Kidney tubule cell (primary cell): ENCODE data around the gene SMPDL3A.
"Not testable (repeated sequence)": the region's sequence is repeated elsewhere in the genome, so short reads cannot be mapped to it uniquely, and the experiment has no call there.

Experiments
- DNase-seq: peaks from one replicate; pipeline ENCODE4 v3.0.0-alpha.2; 2018; ENCODE audit warnings: low spot score

SMPDL3A gene, protein sequence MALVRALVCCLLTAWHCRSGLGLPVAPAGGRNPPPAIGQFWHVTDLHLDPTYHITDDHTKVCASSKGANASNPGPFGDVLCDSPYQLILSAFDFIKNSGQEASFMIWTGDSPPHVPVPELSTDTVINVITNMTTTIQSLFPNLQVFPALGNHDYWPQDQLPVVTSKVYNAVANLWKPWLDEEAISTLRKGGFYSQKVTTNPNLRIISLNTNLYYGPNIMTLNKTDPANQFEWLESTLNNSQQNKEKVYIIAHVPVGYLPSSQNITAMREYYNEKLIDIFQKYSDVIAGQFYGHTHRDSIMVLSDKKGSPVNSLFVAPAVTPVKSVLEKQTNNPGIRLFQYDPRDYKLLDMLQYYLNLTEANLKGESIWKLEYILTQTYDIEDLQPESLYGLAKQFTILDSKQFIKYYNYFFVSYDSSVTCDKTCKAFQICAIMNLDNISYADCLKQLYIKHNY

DNA sequence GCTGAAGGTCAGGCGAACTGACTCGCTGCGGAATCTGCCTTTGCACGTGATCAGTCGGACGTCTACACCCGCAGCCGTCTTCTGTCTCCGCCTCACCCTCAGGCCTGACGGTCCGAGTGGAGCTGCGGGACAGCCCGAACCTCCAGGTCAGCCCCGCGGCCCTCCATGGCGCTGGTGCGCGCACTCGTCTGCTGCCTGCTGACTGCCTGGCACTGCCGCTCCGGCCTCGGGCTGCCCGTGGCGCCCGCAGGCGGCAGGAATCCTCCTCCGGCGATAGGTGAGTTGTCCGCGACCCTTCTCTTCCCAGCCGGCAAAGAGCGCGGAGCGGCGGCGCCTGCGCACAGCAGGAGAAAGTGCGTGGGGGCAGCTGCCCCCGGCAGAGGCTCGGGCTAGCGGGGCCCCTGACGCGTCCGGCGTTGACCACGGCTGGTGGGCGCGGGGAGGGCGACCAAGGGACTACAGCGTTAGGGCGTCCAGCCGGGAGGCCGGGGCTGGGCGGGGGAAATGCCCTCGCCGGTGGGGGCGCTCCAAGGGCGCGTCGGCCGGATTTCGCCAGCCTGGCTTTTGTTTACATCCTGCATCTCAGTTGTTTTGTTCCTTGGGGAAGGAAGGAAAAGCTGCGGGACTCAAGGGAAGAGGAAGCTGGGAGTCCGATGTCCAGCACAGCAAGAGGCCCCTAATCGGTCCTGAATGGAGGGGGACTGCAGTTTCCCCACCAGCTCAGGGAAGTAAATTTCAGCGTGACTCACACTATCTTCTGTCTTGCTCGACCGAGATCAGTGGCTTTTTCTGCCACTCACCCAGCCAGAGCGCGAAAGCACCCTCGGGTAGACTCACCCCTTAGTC lies at the start of gene SMPDL3A:
Gene SMPDL3A, plus strand, starts transcription at position 77 of the 846 bp plus-strand sequence. Its CDS starts 89 bp downstream, at position 166.
- peak; percentile 85 for DNase-seq

DNA sequence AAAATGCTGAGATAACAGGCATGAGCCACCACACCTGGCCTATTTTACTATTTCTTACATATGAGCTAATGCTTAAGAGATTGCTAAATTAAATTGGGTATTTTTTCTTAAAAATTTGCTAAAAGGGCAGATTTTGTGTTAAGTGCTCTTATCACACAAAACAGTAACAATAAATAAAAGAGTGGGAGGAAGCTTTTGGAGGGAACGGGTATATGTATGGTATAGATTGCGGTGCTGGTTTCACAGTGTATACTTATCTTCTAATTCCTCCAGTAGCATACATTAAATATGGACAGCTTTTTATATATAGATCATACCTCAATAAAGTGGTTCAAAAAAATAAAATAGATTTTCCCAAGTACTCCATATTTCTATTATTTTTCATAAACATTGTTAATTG lies 49.0 kb upstream of the SMPDL3A start:
- no peak for DNase-seq

DNA sequence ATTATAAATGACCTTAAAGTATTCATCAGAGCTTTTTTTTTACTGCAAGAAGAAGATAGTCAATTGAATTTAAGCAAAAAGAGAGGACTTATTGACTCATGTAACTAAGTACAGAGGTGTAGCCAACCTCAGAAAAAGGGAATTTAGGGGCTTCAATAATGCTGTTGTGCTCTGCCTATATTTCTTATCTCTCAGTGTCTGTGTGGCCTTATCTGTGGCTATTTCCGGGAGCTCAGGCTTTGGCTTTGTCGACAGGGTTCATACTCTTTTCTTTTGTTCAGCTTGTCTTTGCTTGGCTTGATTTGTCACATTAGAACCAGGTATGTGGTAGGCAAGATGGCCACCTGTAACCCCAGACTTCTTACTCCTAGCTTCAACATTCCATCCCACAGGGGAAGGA lies 48.1 kb upstream of the SMPDL3A start:
- DNase-seq, result no peak

DNA sequence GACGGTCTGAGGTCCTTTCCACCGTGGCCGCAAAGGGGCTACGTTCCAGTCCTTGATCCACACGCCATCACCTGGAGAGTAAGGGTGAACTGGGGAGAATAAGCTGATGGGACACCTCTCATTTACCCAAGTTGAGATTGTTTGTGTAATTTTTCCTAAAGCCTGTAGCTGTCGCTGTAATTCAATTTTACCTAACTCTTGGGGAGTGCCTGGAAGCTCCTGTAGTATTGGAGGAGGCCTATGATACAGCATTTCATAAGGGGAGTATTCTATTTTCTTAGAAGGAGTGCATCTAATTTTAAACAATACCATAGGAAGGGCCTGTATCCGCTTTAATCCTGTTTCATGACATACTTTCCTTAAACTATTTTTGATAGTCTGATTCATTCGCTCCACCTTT lies 44.8 kb upstream of the SMPDL3A start:
- DNase-seq, result peak; percentile 9

DNA sequence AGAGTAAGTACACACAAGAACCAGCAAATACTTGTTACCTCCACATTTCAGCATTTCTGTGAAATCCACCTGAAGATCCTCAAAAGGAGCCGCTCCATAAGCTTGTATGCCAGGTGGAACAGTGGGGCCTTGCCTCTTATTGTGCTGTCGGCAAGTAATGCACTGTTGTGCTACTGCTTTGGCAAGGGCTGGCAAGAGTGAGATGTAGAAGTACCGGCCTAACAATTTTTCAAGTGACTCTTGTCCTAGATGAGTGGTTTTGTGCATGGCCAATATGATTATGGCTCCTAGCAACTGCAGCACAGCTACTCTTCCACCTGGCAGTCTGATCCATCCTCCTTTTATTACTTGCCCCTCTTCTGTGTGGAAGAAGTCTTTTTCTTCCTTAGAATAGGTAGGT lies 44.2 kb upstream of the SMPDL3A start:
- not testable (repeated sequence) for DNase-seq

DNA sequence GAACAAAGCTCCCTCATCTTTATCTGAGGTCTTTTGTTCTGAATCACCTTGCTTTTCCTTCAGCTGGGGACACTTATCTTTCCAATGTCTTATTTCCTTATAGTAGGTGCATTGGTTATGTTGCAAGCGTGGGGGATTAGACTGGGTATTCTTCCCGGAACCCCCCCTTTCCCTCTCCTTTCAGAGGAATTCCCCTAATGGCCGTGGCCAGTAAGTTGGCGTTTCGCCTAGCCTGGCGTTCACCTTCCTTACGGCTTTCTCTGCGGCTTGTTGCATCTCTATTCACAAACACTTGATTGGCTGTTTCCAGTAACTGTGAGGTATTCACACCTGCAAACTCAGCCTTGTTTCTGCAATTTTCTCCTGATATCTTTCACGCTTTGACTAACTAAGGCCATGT lies 42.4 kb upstream of the SMPDL3A start:
- peak; percentile 17 for DNase-seq

DNA sequence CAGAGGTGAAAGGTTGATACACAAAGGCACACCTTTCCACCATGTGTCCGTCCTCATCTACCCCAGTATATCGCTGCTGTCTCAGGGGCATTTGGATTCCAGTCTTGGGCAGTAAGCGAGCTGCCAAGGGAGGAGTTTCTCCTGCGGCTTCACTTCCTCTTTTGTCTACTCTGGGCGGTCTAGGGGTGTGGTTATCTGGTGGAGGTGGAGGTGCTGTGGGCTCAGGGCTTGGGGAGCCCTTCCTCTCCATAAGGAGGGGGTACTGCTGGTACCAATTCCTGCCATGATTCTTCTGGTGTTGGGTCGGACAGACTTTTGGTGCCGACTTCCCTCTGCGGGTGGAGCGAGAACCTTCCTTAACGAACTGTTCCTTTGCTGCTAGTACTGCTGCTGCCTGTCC lies 41.5 kb upstream of the SMPDL3A start:
- DNase-seq, result no peak

DNA sequence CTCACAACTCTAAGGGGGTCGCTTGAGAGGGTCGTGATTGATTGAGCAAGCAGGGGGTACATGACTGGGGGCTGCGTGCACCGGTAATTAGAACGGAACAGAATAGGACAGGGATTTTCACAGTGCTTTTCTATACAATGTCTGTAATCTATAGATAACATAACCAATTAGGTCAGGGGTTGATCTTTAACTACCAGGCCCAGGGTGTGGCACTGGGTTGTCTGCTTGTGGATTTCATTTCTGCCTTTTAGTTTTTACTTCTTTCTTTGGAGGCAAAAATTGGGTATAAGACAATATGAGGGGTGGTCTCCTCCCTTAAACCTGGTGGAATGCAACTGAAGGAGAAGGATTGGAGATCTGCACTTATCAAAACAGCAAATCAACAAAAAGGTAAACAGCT lies 40.1 kb upstream of the SMPDL3A start:
- DNase-seq, result not testable (repeated sequence)

DNA sequence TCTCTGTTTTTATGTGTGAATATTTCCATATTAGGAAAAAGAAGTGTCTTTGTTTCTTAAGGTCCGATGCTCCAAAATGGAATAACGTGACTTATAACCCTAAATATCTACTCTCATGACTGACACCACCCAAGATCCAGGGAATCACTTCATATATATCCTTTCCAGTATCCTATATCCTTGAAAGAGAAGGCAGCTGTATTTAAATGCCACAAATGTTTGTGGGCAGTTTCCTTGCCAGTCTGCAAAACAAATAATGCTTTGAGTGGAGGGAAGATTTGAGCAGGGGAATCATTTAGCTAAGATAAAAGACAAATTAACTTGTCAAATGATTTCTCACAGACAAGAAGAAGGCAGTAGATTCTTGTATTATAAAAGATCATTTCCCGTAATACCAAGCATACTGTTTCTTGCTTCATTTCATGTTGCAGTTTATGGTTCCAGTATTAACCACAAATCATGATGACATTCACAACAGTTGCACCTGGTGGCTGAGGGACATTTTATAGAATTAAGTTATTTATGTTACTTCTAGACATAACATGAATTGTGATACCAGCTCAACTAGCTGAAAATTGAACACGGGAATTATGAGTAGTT lies 39.5 kb upstream of the SMPDL3A start:
- DNase-seq, result no peak

DNA sequence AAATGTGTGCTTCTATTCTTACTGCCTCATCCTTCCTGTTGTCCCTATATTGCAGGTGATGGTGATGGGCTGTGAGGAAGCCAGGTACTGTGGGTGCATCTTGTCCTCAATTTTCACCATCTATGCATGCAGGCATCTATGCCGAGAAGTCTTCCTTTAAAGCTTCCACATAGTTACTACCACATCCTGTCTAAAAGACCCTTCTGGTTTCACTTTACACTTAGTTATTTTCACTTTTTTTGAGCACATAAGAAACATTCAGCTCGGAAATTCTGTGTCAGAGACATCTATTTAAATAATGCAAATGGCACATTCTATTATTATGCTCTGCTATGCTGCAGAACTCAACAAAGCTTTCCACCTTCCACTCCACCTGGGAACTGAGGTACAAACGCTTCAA lies 37.7 kb upstream of the SMPDL3A start:
- DNase-seq, result no peak

DNA sequence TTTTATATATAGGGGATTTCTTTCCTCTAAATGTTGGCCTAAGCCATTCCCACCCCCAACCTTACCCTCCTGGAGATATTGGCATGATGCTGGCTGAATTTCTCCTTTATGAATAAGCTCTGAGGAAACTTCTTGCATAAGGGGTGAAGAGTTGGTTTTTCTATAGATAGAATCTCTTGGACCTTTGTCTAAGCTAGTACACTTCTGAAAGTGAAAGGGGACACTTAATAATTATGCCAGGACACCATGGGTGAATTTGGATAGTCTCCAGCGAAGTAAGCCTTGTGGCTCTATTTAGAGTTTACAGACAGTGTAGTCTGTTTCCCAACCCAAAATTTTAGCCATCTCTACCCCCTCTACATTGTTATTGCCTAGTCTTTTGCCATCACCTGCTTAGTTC lies 36.6 kb upstream of the SMPDL3A start:
- no peak for DNase-seq

DNA sequence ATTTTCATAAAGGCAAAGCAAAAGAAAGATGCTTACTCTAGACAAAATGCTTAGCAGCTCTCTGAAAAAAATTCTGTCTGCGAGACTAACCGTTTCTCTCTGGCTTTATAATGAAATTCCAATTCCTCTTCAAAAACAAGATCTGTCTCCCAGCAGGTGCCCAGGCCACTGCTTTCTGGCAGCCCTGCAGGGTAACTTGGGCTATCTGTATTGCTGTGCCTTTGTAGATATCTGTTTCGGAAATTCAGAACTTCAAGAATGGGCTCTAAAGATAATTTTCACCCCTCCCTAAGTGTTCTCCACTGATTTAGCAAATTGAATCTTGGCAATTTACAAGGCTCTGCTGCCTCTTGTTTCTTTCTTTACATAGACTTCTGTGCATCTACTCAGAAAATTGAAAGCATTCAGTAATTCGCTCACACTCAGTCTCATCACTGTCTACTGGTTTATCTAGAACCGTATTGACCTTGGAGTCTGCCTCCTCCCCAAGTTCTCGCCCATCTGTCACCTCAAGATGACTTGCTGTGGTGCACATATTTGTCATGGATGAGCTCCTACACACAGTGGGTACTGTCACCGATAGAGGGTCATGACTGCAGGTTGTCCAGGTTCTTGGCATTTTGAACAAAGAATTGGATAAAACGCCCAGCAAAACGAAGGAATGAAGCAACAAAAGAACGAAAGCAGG lies 35.9 kb upstream of the SMPDL3A start:
- no peak for DNase-seq

DNA sequence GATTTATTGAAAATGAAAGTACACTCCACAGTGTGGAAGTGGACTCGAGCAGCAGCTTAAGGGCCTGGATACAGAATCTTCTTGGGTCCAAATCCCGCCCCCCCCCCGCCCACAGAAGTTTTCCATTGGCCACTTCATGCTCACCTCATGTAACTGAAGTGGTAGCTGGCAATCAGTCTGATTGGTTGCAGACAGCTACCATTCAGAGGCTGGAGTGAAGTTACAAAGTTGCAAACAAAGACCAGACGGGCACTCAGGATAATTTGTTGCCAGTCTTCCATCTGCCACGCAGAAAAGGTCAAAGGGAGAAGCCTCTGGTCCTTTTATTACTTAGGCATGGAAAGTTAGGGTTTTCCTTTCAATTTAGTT lies 35.4 kb upstream of the SMPDL3A start:
- no peak for DNase-seq

DNA sequence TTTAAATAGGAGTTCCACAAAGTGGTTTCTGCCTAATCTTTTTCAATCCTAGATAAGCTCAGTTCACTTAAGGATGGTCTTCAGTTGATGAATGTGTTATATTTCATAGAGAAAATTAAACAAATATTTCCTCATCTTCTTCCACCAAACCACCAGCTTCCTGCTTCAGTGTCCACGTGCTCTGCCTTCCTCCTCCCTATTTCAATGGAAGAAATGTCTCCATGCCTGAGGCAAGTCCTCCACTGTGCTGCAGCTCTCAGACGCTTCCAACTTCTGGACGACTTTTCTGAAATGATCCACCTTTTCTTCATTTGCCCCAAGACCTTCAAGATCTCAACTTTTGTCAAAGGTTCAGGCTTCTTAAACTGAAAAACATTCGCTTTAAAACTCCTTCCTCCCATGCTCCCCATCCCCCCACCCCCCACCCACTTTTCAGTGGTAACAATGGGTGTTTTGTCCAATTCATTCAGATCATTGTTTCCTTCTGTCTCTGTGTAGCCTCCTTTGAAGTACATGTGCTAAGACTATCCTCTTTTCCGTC lies 34.8 kb upstream of the SMPDL3A start:
- DNase-seq, result no peak

DNA sequence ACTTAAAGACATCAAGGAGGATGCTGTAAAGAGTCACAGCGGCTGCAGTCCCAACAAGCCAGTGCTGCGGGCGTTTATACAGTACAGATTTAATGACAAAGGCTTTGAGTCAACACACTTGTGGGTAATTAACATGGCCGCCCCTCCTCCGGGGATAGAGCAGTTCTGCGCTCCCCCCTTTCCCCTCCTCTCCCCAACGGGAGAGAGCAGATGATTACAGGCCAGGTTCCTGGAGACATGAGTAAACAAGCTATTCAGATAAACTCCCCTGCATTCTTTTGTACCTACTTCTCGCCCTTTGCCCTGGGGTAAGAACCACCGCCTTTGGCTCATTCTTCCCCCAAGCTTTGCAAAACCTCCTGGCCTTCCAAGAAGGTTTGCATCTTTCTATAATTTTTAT lies 33.2 kb upstream of the SMPDL3A start:
- no peak for DNase-seq

DNA sequence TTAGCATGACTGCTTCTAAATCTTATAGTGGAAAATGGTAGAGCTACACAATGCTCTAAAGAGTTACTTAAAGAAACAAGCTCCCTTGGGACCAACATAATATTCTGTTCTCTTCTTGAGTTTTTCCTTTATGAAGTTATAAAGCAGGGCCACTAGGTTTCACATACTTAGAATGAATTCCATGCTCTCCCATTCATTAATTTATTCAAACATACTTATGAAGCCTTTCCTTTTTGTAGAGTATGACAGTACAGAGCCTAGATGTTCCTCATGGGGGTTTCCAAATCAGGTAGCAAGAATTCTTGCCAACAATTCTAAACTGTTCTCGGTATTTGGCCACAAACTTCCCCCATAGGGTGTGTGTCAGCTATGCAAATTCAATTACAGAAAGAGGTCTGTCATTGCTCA lies 30.1 kb upstream of the SMPDL3A start:
- no peak for DNase-seq

DNA sequence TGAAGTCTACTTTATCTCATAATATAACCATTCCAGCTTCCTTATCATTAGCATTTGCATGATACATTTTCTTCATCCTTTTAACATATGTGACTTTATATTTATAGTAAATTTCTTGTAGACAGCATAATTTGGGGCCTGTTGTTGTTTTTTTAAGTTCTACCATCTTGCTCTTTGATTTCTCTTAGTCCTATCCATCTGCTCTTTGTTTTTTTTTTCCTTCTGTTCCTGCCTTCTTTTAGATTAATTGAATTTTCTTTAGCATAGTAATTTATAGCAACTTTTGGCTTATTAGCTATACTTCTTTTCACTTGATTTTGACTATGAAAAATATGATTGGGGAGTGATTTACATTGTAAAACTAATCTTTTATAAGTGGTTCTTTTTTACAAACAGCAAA lies 28.7 kb upstream of the SMPDL3A start:
- no peak for DNase-seq

DNA sequence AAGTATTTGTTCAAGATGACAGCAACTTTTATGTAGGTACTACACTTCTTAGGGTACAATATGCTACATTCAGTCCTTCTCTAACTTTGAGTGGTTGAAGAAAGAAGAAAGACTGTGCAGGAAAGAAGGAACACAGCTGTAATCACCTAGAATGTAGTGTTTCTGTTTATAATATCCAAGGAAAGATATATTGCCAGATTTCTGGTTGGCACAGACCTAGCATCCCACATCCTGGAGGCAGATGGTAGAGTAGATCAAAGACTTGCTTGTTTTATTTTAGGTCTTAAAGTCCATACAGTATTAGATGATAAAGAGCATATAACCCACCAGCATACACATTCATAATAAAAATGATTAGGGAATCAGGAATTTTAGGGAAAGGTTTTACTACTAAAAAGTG lies 22.8 kb upstream of the SMPDL3A start:
- DNase-seq, result no peak

DNA sequence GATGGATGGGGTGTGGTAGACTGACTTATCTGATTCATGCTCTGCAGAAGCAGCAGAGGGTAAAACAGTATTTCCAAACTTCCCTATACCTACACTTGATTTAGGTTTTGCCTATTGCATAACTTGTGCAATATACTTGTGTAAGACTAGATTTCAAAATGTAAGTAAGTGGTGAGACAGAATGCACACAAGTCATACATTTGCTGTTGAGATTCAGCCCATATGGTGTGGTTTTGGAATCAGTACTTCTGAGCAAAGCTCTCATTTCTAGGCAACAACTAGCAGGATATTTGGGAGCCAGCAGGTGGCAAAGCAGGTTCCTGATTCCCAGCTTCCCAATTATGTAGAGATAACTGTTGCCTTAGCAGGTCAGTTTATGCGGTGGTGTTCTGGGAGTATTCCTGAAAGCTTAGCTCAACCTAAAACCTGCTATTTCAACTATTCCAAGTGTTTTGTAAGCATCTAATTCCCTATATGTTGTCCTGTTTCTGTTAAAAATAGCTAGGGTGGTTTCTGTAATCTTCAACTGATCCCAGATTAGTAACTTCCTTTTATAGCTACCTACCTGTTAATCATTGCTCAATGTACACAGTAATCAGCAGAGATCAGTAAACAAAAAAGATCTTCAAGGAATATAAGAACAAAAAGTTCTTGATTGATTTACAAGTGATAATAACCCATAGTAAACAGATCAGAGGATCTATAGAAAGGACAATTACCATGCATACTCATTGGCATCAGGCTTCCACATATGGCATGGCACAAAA lies 18.0 kb upstream of the SMPDL3A start:
- peak; percentile 14 for DNase-seq

DNA sequence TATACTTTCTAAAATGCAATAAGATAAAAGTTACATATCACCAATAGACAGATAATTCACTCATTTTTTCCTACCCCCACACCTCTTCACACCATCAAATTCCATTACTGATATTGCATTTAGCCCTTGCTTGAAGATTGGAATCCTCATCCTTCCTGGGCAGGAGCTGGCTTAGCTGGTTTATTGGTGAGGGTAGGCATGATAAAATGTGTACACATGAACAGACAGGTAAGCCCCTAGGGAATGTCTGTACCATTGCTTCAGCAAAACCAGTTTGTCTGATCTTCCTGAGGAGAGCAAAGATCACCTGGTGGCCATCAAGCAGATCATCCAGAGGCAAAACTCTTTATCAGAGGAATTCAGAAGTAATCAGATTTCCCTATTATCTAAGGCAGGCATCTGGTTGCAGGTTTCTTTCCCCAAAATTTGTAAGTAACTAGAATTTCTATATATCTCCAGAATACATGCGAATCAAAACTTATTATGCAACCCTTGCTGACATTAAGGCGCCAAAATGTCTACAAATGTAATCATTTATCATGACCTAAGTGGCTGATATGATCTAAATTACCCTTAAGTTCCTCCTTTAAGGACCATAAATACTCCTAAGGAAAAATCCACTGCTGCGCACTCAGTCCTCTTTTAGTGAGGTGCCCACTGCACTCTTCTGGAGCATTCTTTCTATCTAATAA lies 16.2 kb upstream of the SMPDL3A start:
- DNase-seq, result peak; percentile 2

DNA sequence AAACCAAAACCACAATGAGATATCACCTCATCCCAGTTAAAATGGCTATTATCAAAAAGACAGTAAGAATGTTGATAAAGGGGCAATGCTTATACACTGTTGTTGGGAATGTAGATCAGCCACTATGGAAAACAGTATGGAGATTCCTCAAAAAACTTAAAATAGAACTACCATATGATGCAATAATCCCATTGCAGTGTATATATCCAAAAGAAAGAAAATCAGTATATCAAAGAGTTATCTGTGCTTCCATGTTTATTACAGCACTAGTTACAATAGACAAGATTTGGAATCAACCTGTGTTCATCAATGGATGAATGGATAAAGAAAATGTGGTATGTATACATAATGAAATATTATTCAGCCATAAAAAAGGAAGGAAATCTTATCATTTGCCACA lies 13.1 kb upstream of the SMPDL3A start:
- no peak for DNase-seq
